HepG2 (cell line): ENCODE results near the gene OMD. TPM values are rescaled to one million over a fixed set of nuclear protein-coding genes. Genes with fewer than 3 reads are reported as not detected.

ENCODE experiments used
- ATAC-seq: fragments of 200-7000 bp; cut with Tn5 transposase; 3 replicates; pipeline ENCODE4 v1.9.1; 2020; ENCODE audit warnings: mild to moderate bottlenecking, moderate library complexity
- BruUV-seq: library from RNA; stranded (reverse); fragments of 400-500 nt; replicated peaks from 2 replicates; lab custom pipeline; 2021; lab: Mats Ljungman, UMichigan
- CTCF ChIA-PET: fragments of 300-600 bp; formaldehyde crosslinking; extraction: SDS; loops from one replicate; lab custom pipeline; 2021; ENCODE audit warnings: low total read pairs, inconsistent platforms, low intra/inter-chr PET ratio; lab: Yijun Ruan, JAX
- POLR2A ChIA-PET: fragments of 350-600 bp; sonication (Branson Sonifier 250); formaldehyde crosslinking; loops from one replicate; lab custom pipeline; 2020; ENCODE audit warnings: antibody characterized with exemption, inconsistent platforms; lab: Yijun Ruan, JAX
- DNase-seq: peaks from one replicate; pipeline ENCODE4 v3.0.0-alpha.2; 2015; ENCODE audit warnings: low spot score
- FAIRE-seq: peaks from 3 replicates; lab custom pipeline; 2011; peaks lifted over from hg19 to GRCh38; lab: Jason Lieb, UNC
- H2AFZ ChIP-seq: one replicate; pipeline ENCODE4 v1.6.1; 2011; ENCODE audit warnings: low read length, inconsistent platforms
- H3K27ac ChIP-seq: fragments of 300-600 bp; 3 replicates; pipeline ENCODE4 v1.8.0; 2011; ENCODE audit warnings: mixed run types, mild to moderate bottlenecking, mixed read lengths, low read length, inconsistent platforms; ENCODE audit not compliant: insufficient read depth; ENCODE audit errors: extremely low read length
- H3K27me3 ChIP-seq, 2 experiments: fragments of 200-600 bp in 1 of 2; 2 replicates in 1 of 2; 3 replicates in 1 of 2; pipeline versions ENCODE4 v1.6.0 to v1.8.0; 2011; ENCODE audit warnings: low read length in 2 of 2, mild to moderate bottlenecking in 2 of 2, moderate library complexity in 2 of 2, inconsistent platforms in 1 of 2; ENCODE audit not compliant: insufficient read depth in 2 of 2, control insufficient read depth in 1 of 2
- H3K36me3 ChIP-seq, 2 experiments: fragments of 200-600 bp in 1 of 2; replicated peaks in 1 of 2; 2 replicates in 1 of 2; 3 replicates in 1 of 2; pipeline versions ENCODE4 v1.5.1 to v1.8.0; 2011; ENCODE audit warnings: low read length in 2 of 2, inconsistent platforms in 1 of 2; ENCODE audit not compliant: insufficient read depth in 2 of 2, control insufficient read depth in 1 of 2
- H3K4me1 ChIP-seq: 2 replicates; pipeline ENCODE4 v1.5.1; 2012; ENCODE audit warnings: low read length, inconsistent platforms; ENCODE audit not compliant: insufficient read depth
- H3K4me2 ChIP-seq: 2 replicates; pipeline ENCODE4 v1.6.0; 2011; ENCODE audit warnings: low read depth, low read length, inconsistent platforms
- H3K4me3 ChIP-seq, 3 experiments: fragments of 200-600 bp in 1 of 3; sonication (generic), shearing (Covaris generic) in 1 of 3; replicated peaks in 1 of 3; 2 replicates each; pipeline ENCODE4 v1.5.1; 2011 to 2016; ENCODE audit warnings: low read length in 3 of 3, inconsistent platforms in 2 of 3, low read depth in 2 of 3, mild to moderate bottlenecking in 2 of 3, control low read depth in 1 of 3, mixed read lengths in 1 of 3; ENCODE audit not compliant: insufficient read depth in 1 of 3
- H3K79me2 ChIP-seq: one replicate; pipeline ENCODE4 v1.6.1; 2011; ENCODE audit warnings: low read length, inconsistent platforms; ENCODE audit not compliant: insufficient read depth
- H3K9ac ChIP-seq: 2 replicates; pipeline ENCODE4 v1.6.0; 2011; ENCODE audit warnings: mild to moderate bottlenecking, low read depth, low read length, inconsistent platforms; ENCODE audit not compliant: insufficient read depth
- H3K9me3 ChIP-seq: 2 replicates; pipeline ENCODE4 v1.5.1; 2012; ENCODE audit warnings: mild to moderate bottlenecking, low read length
- H4K20me1 ChIP-seq: 2 replicates; pipeline ENCODE4 v1.6.0; 2011; ENCODE audit warnings: inconsistent platforms, mild to moderate bottlenecking, low read length, moderate library complexity; ENCODE audit not compliant: insufficient read depth
- FOXK2 ChIP-seq: fragments of 450-650 bp; IDR thresholded peaks from 2 replicates; pipeline ENCODE4 v1.6.1; 2016
- NBN ChIP-seq: fragments of 450-650 bp; conservative IDR thresholded peaks from 2 replicates; pipeline ENCODE4 v1.6.1; 2017
- SAP130 ChIP-seq: IDR thresholded peaks from 2 replicates; pipeline ENCODE4 v1.6.1; 2016; ENCODE audit warnings: low read depth
- SRSF1 ChIP-seq: fragments of 200-400 bp; formaldehyde crosslinking; optimal IDR thresholded peaks from 2 replicates; pipeline ENCODE3; 2017; ENCODE audit warnings: mild to moderate bottlenecking, low read depth, low read length, moderate library complexity
- ZBTB7B ChIP-seq: sonication (generic); formaldehyde crosslinking; IDR thresholded peaks from 2 replicates; pipeline ENCODE4 v1.4.0; 2020; ENCODE audit warnings: missing genetic modification reagents
- WGBS: methylation state at CpG from one replicate; pipeline ENCODE4 v1.1.6; 2017; ENCODE audit warnings: low lambda C conversion rate; 5-methylcytosine and 5-hydroxymethylcytosine counted together
- in situ Hi-C: cut with HindIII; loops from 2 replicates; pipeline ENCODE4 v1.10.0; 2017; ENCODE audit warnings: low pct_unique_long_range_greater_than_20kb; ENCODE audit not compliant: extremely low pct_ligation_motif_present
- intact Hi-C: fragments of 100-400 bp; cut with micrococcal nuclease; formaldehyde crosslinking; loops from one replicate; pipeline ENCODE4 v1.10.0; 2022; ENCODE audit not compliant: unreplicated experiment
- polyA plus RNA-seq, 8 experiments: library from polyadenylated mRNA; depleted of rRNA in 3 of 8; stranded (reverse) in 7 of 8; unstranded in 1 of 8; fragments of >200 nt; fragmentation: Illumina TruSeq in 4 of 8; extraction: Trizol in 4 of 8; gene quantifications; 2 replicates each; pipeline versions ENCODE4 v1.2.1 to v1.2.3, GENCODE V29; 2011 to 2016; ENCODE audit warnings: low read depth in 4 of 8, missing spikeins in 1 of 8, mixed read lengths in 1 of 8; ENCODE audit not compliant: insufficient read depth in 1 of 8
- total RNA-seq, 5 experiments: library from RNA; depleted of rRNA; stranded (reverse); fragments of >200 nt; fragmentation: Illumina TruSeq; extraction: Trizol; gene quantifications; 2 replicates each; pipeline ENCODE4 v1.2.3, GENCODE V29; 2016; ENCODE audit warnings: low read depth in 1 of 5
- TF ChIP-seq, protein P1 (sequence below): sonication (generic); formaldehyde crosslinking; IDR thresholded peaks from 2 replicates; pipeline ENCODE4 v1.5.0; 2020; ENCODE audit warnings: missing genetic modification reagents, mild to moderate bottlenecking, borderline replicate concordance
- TF ChIP-seq, protein P2 (sequence below): IDR thresholded peaks from 2 replicates; pipeline ENCODE4 v1.6.1; 2012; ENCODE audit warnings: low read length, improper control_type of control experiment

The OMD gene
- total and polyA plus RNA-seq, 2 of the 13 experiments (the other 11 are each of a cell fraction or from before 2014, with no cell fraction given) = not detected

DNA sequence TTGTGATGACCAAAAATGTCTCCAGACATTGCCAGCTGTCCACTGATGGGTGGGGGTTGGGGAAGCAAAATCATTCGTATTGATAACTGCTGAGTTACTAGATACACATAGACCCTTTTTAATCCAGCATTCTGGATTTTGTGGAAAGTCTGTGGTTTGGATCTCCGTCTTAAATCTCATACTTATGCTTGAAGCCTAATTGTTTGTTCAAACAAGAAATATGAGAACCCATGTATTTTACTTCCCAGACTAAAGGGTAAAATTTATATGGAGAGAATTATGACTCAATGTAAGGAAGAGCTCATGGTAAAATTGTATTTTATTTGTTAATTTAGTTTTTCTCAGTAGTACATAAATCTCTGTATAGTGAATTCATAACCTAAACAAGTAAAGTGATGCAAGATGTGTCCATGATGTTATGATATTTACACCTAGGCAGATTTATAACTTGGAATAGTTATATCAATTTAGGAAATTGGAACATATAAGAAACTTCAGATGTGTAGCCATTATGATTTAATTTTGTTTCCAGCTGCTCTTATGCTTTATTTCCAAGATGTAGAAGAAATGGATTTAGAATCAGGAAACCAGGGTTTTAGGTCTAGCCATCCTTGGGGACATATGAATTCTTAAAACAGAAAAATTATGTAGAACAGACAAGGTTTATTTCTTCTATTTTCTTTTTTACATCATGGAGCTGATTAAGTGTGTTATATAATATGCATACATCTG lies 15.4 kb downstream of the OMD start (continued):
- TF ChIP-seq, protein P1, sequence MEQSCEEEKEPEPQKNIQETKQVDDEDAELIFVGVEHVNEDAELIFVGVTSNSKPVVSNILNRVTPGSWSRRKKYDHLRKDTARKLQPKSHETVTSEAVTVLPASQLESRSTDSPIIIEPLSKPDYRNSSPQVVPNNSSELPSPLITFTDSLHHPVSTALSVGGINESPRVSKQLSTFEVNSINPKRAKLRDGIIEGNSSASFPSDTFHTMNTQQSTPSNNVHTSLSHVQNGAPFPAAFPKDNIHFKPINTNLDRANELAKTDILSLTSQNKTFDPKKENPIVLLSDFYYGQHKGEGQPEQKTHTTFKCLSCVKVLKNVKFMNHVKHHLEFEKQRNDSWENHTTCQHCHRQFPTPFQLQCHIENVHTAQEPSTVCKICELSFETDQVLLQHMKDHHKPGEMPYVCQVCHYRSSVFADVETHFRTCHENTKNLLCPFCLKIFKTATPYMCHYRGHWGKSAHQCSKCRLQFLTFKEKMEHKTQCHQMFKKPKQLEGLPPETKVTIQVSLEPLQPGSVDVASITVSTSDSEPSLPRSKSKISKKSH (CRISPR knock-in tag) = no peak

GRCh38 chr9:92407818-92408217 lies 16.5 kb downstream of the OMD start:
- ChIA-PET CTCF (no interaction called here), POLR2A (no interaction called here)
- Histone ChIP-seq H3K4me3 (no peak overlapping the region), H3K4me1 (no peaks in the 10 kb centered on the region), H4K20me1 (no peaks in the 10 kb centered on the region), H2AFZ (no peak overlapping the region), H3K36me3 (no peaks in the 10 kb centered on the region), H3K27ac (no peak overlapping the region), H3K9me3 (no peaks in the 10 kb centered on the region), H3K4me2 (no peak overlapping the region), H3K27me3 (no peaks in the 10 kb centered on the region), H3K79me2 (no peaks in the 10 kb centered on the region), H3K9ac (no peak overlapping the region)
- no peak for FAIRE-seq
- 86% methylated on average over 2 of the region's 2 CpGs for WGBS
- intact Hi-C loops (no loop called here), in situ Hi-C loops (no loop called here)
- TF ChIP-seq SAP130 (CRISPR knock-in tag) = no peak
- no peak for ATAC-seq
- BruUV-seq = no TSS peak
- DNase-seq = no peak

GRCh38 chr9:92406477-92406876 lies 17.8 kb downstream of the OMD start:
- H3K4me1 ChIP-seq = no peaks in the 10 kb centered on the region
- ChIA-PET POLR2A (no interaction called here), CTCF (no interaction called here)
- H3K27ac ChIP-seq = no peak overlapping the region
- in situ Hi-C loops (no loop called here), intact Hi-C loops (no loop called here)
- H3K79me2 ChIP-seq = no peaks in the 10 kb centered on the region
- ATAC-seq (no peak), DNase-seq (no peak), FAIRE-seq (no peak)
- no peaks in the 10 kb centered on the region for H3K9me3 ChIP-seq
- 76% methylated on average over 3 of the region's 3 CpGs for WGBS
- no peaks in the 10 kb centered on the region for H4K20me1 ChIP-seq
- no peak overlapping the region for H3K4me3 ChIP-seq
- no peak overlapping the region for H2AFZ ChIP-seq
- H3K27me3 ChIP-seq = no peaks in the 10 kb centered on the region
- no TSS peak for BruUV-seq
- H3K9ac ChIP-seq = no peak overlapping the region
- H3K4me2 ChIP-seq = no peak overlapping the region
- TF ChIP-seq ZBTB7B (CRISPR knock-in tag) (no peak), FOXK2 (no peak), SRSF1 (no peak), NBN (no peak)
- TF ChIP-seq, protein P2, sequence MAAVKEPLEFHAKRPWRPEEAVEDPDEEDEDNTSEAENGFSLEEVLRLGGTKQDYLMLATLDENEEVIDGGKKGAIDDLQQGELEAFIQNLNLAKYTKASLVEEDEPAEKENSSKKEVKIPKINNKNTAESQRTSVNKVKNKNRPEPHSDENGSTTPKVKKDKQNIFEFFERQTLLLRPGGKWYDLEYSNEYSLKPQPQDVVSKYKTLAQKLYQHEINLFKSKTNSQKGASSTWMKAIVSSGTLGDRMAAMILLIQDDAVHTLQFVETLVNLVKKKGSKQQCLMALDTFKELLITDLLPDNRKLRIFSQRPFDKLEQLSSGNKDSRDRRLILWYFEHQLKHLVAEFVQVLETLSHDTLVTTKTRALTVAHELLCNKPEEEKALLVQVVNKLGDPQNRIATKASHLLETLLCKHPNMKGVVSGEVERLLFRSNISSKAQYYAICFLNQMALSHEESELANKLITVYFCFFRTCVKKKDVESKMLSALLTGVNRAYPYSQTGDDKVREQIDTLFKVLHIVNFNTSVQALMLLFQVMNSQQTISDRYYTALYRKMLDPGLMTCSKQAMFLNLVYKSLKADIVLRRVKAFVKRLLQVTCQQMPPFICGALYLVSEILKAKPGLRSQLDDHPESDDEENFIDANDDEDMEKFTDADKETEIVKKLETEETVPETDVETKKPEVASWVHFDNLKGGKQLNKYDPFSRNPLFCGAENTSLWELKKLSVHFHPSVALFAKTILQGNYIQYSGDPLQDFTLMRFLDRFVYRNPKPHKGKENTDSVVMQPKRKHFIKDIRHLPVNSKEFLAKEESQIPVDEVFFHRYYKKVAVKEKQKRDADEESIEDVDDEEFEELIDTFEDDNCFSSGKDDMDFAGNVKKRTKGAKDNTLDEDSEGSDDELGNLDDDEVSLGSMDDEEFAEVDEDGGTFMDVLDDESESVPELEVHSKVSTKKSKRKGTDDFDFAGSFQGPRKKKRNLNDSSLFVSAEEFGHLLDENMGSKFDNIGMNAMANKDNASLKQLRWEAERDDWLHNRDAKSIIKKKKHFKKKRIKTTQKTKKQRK = no peak
- no peaks in the 10 kb centered on the region for H3K36me3 ChIP-seq
